Nephron progenitor cell (in vitro differentiated cells): ENCODE results near the gene SLC2A2.
A peak's percentile ranks its signal among the peaks of the same experiment; 100 is the strongest.

Source experiments
- DNase-seq: peaks from one replicate; pipeline ENCODE4 v3.0.0; 2021
- H3K27ac Mint-ChIP-seq: 2 replicates; pipeline ENCODE4 v1.8.0; 2021; ENCODE audit warnings: mild to moderate bottlenecking, moderate library complexity, mixed read lengths
- H3K27me3 Mint-ChIP-seq: 2 replicates; pipeline ENCODE4 v1.8.0; 2021; ENCODE audit warnings: mild to moderate bottlenecking, low read depth, mixed read lengths; ENCODE audit not compliant: poor library complexity
- H3K36me3 Mint-ChIP-seq: 2 replicates; pipeline ENCODE4 v1.8.0; 2021; ENCODE audit warnings: low read depth, mixed read lengths
- H3K4me1 Mint-ChIP-seq: 2 replicates; pipeline ENCODE4 v1.8.0; 2021; ENCODE audit warnings: mixed read lengths
- H3K4me3 Mint-ChIP-seq: 2 replicates; pipeline ENCODE4 v1.8.0; 2021; ENCODE audit warnings: mild to moderate bottlenecking, moderate library complexity, mixed read lengths
- H3K9me3 Mint-ChIP-seq: 2 replicates; pipeline ENCODE4 v1.8.0; 2021; ENCODE audit warnings: mild to moderate bottlenecking, moderate library complexity, mixed read lengths
- CTCF ChIP-seq: fragments of 200-600 bp; sonication (generic); IDR thresholded peaks from 2 replicates; pipeline ENCODE4 v1.5.0; 2021; ENCODE audit warnings: antibody characterized with exemption

SLC2A2 gene

DNA sequence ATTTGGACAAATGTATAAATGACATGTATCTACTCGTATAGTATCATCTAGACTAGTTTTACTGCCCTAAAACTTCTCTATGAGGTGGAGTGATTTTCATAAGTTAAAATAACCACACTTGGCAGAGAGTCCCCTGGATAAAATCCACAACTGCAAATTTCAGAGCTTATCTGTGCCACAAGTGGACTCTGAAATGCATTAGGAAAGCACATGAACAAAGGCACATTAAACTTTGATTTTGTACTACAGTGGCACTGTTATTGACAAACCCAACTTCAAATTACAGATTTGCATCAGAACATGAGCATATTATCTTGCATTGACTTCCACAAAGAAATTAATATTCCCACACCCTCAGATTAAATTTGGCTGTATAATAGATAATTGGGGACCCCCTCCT lies 60.0 kb downstream of the SLC2A2 start:
- Mint-ChIP-seq H3K4me3 (no peak overlapping the region), H3K4me1 (no peaks in the 10 kb centered on the region), H3K36me3 (no peaks in the 10 kb centered on the region), H3K9me3 (peaks cover 17% of the 10 kb centered on the region), H3K27me3 (no peaks in the 10 kb centered on the region), H3K27ac (no peak overlapping the region)
- no peak for DNase-seq
- no peak for TF ChIP-seq CTCF

GRCh38 chr3:170962411-170962810 lies 64.1 kb downstream of the SLC2A2 start:
- DNase-seq: no peak
- Mint-ChIP-seq H3K27ac (no peak overlapping the region), H3K36me3 (no peaks in the 10 kb centered on the region), H3K27me3 (no peaks in the 10 kb centered on the region), H3K4me1 (no peaks in the 10 kb centered on the region), H3K9me3 (no peaks in the 10 kb centered on the region), H3K4me3 (no peak overlapping the region)
- TF ChIP-seq CTCF: no peak

DNA sequence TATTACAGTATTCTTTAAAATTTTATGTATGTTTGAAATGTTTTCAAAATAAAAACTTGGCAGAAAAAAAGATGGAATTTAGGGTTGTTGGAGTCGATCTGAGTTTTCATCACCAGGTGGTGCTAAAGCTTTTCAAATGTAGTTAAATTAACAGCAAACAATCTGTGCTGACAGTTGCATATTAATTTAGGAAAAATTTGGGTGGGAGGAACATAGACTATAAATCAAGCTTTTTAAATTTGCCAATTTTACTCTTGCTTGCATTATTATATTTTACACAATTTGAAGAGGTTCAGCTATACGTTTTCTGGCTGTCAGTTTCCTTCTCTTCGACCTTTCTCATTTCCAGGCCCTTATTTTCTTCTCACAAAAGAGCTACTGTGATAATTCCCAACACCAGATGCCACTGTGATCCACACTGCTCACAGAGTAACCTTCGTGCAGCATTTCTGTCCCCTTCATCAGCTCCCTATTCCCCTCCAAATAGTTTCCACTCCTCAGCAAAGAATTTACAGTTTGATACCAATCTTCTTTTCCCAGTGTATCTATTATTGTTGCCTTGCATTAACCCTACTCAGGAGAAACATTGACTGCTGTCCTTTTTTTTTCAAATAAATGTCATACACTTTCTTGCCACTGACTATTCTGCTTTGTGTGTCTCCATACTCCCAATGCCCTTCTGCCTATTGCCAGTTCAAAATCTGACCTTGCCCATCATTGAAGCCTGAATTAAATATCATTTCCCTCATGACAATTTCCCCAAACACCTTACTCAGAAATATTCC lies 64.7 kb downstream of the SLC2A2 start:
- TF ChIP-seq CTCF: peak; percentile 64
- no peaks in the 10 kb centered on the region for H3K9me3 Mint-ChIP-seq
- no peak for DNase-seq
- no peaks in the 10 kb centered on the region for H3K27me3 Mint-ChIP-seq
- H3K4me3 Mint-ChIP-seq: no peak overlapping the region
- no peaks in the 10 kb centered on the region for H3K36me3 Mint-ChIP-seq
- H3K4me1 Mint-ChIP-seq: no peaks in the 10 kb centered on the region
- no peak overlapping the region for H3K27ac Mint-ChIP-seq

GRCh38 chr3:170959457-170959856 lies 67.1 kb downstream of the SLC2A2 start:
- DNase-seq: no peak
- Mint-ChIP-seq H3K27me3 (no peaks in the 10 kb centered on the region), H3K27ac (no peak overlapping the region), H3K36me3 (no peaks in the 10 kb centered on the region), H3K4me3 (no peak overlapping the region), H3K4me1 (no peaks in the 10 kb centered on the region), H3K9me3 (no peaks in the 10 kb centered on the region)
- no peak for TF ChIP-seq CTCF

GRCh38 chr3:170956647-170957046 lies 69.9 kb downstream of the SLC2A2 start:
- no peak for DNase-seq

More at GRCh38 chr3:170956647-170957046, 69.9 kb downstream of the SLC2A2 start:
- H3K9me3 Mint-ChIP-seq: no peaks in the 10 kb centered on the region
- H3K27ac Mint-ChIP-seq: no peak overlapping the region
- no peaks in the 10 kb centered on the region for H3K4me1 Mint-ChIP-seq
- H3K27me3 Mint-ChIP-seq: no peaks in the 10 kb centered on the region
- no peak for TF ChIP-seq CTCF
- H3K36me3 Mint-ChIP-seq: no peaks in the 10 kb centered on the region
- no peak overlapping the region for H3K4me3 Mint-ChIP-seq
